Activated CD4-positive, alpha-beta T cell treated with anti-CD3 and anti-CD28 coated beads, Interleukin-2, amount 50 U/mL, for 4 hours (primary cell): ENCODE results near the gene NPS.

Experiments
- DNase-seq, 2 experiments: peaks; one replicate each; pipeline ENCODE4 v3.0.0-alpha.2; 2020

The NPS gene

GRCh38 chr10:127563718-127564553 is 14.8 kb downstream of the NPS start:
- DNase-seq: no peak

GRCh38 chr10:127564644-127565043 is 15.5 kb downstream of the NPS start:
- DNase-seq: no peak

DNA sequence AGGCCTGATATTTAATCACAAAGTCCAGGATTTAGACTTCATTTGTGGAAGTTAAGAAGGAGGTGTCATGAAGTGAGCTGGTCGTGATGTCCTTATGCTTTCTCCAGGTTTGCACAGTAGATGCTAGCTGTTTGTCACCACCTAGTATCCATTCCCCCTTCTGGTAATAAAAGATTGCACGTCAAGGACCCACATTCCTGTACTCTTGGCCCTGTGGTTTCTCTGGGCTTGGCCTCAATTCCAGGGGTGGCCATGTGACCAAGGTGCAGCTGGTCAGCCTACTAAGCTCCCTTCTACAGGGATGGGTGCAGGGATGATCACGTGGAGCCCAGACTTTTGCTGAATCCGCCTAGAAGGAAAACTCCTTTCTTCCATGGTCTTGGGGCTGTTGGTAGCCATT is 16.5 kb downstream of the NPS start:
- no peak for DNase-seq

- DNase-seq: no peak
Observed at GRCh38 chr10:127569210-127569609, 20.1 kb downstream of the NPS start.

- DNase-seq: no peak
Observed at GRCh38 chr10:127570036-127570435, 20.9 kb downstream of the NPS start.

- DNase-seq: no peak
Observed at GRCh38 chr10:127571386-127571785, 22.3 kb downstream of the NPS start.

DNA sequence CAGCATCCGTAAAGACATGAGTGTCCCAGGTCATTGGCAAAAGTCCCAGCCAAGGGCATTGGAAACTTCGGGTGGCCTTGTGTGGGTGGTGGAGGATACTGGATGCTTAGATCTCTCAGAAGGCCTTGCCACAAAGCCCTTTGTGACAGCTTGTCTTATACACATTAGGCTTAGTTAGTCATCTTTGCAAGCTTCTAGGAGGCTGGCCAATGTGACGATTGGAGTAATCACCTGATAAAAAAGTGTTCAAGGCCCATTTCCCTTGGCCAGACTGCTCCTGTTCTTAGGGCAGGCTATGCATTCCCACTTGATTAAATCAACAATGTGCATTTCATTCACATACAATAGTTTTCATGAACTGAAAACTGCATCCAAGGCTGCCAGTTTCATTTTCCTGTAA is 26.9 kb downstream of the NPS start:
- no peak for DNase-seq

DNA sequence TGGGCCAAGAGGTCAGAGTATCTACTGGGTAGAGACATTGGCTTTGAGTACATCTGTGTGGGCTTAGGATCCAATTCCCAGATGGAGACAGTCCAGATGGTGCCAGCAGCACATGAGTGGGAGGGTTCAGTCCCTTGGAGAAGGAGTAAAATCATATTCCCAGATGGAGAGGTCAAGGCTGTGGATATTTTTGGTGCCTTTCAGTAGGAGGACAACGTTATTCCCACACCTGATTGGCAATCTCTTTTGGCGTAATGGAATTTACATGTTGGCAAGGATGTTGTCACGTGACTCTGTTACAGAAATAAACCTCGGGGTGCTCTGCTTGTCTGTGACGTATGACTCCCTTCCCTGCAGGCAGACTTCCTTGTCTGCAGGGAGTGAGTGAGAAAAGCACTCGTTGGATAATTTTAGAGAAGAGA is 27.6 kb downstream of the NPS start:
- DNase-seq: no peak

DNA sequence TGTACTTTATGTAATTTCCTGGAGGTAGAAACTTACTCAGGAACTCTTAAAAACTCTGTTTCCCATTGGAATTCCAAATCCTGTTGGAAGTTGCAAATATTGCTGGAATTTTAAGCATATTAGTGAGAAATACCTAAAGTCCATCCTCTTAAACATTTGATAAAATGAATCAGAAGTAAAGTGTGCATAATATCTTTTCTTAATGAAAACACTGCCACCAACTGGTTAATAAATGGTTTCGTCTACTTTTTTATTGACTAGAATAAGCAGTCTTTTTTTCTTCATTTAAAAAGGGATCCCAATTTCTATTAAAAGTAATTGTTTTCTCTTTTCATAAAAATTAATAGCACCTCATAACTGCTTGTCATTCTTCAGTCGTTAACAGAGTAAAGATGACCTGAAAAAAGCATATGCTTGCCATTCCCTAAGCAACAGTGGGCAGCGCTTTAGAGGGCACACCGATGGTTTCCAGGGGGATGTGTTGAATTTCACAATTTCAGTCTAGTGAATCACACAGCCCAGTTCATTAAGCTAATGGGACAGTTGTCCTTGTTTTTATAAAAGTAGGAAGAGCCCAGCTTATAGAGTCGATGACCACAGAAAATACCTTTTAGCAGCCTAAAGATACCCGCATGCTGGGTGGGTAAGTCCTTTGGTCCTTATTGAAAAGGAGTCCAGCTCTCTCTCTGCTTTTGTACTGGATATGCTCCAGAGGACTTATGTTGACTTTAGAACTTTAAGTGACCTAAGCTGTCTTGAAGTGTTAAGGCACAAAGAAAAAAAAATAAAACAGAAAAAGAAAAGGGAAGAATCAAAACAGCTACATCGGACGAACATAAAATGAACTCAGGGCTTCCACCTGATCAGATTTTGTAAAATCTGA is 28.5 kb downstream of the NPS start:
- DNase-seq: no peak

DNA sequence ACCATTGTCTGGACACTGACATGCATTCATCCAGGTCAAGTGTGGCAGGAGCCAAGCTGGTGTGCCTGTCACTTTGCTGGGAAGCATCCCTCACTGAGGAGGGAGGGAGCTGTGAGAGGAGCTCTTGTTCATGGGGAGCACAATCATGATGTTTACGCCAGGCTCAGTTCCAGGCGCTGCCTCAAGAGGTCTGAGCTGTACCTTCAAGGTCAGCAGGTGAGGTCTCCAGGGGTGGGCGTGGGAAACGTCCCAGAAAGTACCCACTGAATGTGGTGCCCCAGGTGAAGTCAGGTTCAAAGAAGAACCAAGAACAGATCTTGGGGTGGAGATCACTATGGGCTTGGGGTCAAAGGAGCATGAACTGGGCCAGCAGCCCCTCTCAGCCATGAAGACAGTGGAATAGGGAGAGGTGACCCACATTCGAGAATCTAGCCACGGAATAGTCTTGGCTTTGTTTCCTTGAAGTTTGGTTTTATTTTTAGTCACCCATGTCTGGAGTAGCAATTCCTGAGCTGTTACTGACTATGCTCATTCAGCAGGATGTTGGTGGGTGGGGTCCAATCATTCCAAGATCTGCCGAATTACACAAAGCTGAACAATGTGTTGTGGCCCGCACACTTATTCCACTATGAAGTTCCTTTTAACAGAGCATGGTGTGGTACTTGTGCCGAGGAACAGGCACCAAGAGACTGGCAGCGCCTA is 29.3 kb downstream of the NPS start:
- DNase-seq: no peak

DNA sequence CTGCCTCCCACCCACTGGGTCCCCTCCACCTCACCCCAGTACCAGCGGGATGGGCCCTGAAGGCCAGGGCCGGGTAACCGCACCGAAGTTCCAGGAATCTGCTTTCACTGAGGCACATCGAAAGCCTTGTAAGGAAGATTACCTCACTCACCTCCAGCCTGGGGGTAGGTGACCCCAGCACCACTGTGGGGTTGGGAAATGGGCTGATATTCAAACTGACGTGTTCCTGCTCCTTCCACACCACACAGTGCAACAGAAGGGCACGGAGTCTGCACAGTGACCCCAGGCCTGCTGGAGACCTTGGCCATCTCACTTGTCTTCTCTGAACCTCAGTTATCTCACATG is 29.8 kb downstream of the NPS start:
- no peak for DNase-seq

GRCh38 chr10:127579640-127580039 is 30.5 kb downstream of the NPS start:
- no peak for DNase-seq

- no peak for DNase-seq
Observed at GRCh38 chr10:127580822-127581221, 31.7 kb downstream of the NPS start.

- no peak for DNase-seq
Observed at GRCh38 chr10:127585519-127586023, 36.5 kb downstream of the NPS start.

GRCh38 chr10:127587668-127588365 is 38.7 kb downstream of the NPS start:
- DNase-seq: no peak

GRCh38 chr10:127592586-127592985 is 43.5 kb downstream of the NPS start:
- no peak for DNase-seq

DNA sequence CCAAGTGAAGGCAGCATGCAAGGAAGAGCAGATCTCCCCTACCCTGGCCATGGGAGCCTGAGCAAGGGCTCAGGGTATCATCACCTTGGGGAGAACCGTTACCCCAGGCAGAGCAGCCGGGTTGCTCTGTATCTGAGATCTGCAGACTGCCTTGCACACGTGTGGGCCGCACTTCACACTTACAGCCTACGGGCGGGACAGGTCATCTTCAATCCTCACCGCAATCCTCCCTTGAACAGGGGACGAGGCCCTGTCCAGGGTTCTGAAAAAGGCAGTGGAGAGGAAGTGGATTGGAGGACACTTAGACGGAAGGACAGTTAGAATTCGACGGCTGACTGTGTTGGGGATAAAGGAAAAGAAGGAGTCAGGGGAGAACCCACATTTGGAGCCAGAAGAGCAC is 51.4 kb downstream of the NPS start:
- DNase-seq: no peak
